ENCODE data around the gene LTC4S. TPM values are rescaled to one million over a fixed set of nuclear protein-coding genes. Genes with fewer than 3 reads are reported as not detected.

LTC4S gene
- polyA plus RNA-seq, 2 of the 4 experiments (the other 2 are of a cell fraction) = not detected

- Histone ChIP-seq H3K4me2 (peak overlapping the region; percentile 96), H3K9me3 (no peaks in the 10 kb centered on the region), H3K4me3 (no peak overlapping the region; the same call in 2 of the 3 replicates), H3K27ac (peak overlapping the region; percentile 95 to 98), H3K4me1 (peaks cover 50% of the 10 kb centered on the region)
- peak; percentile 96 for TF ChIP-seq ZSCAN20 (CRISPR knock-in tag; IDR thresholded peaks at IDR 0.05)
- peak; percentile 9; the same call in 1 of the 2 replicates for TF ChIP-seq JUNB (IDR thresholded peaks at IDR 0.05)
- TF ChIP-seq ZNF302 (CRISPR knock-in tag; IDR thresholded peaks at IDR 0.05) = peak; percentile 96
- peak; percentile 87 for TF ChIP-seq NFE2L2 (conservative IDR thresholded peaks at IDR 0.05; ENCODE audit: low read length)
- peak; percentile 97 for TF ChIP-seq TP53 (CRISPR knock-in tag; IDR thresholded peaks at IDR 0.05)
- peak; percentile 33; the same call in 1 of the 2 replicates for TF ChIP-seq RARB (CRISPR knock-in tag; IDR thresholded peaks at IDR 0.05)
- TF ChIP-seq RNF2 (IDR thresholded peaks at IDR 0.05; ENCODE audit: borderline replicate concordance, low read depth) = no peak
- TF ChIP-seq BCL3 (IDR thresholded peaks at IDR 0.05) = no peak
- TF ChIP-seq E2F6 (IDR thresholded peaks at IDR 0.05; ENCODE audit: borderline replicate concordance, low read depth) = peak; percentile 94
- no peak for TF ChIP-seq KDM5A (IDR thresholded peaks at IDR 0.05)
- TF ChIP-seq POLR2A (IDR thresholded peaks at IDR 0.05; ENCODE audit: low read length) = no peak
- peak; percentile 80 for TF ChIP-seq NPAS2 (CRISPR knock-in tag; IDR thresholded peaks at IDR 0.05; ENCODE audit: borderline replicate concordance)
- no peak for TF ChIP-seq HES2 (IDR thresholded peaks at IDR 0.05)
- TF ChIP-seq BHLHE40 (IDR thresholded peaks at IDR 0.05; ENCODE audit: low read depth, low read length) = no peak
- TF ChIP-seq FOXS1 (CRISPR knock-in tag; IDR thresholded peaks at IDR 0.05) = peak; percentile 95
- peak; percentile 97 for TF ChIP-seq MAFK (IDR thresholded peaks at IDR 0.05; ENCODE audit: partially characterized antibody)
- TF ChIP-seq HOXB5 (CRISPR knock-in tag; IDR thresholded peaks at IDR 0.05) = peak; percentile 95
- peak; percentile 95 for TF ChIP-seq EHF (CRISPR knock-in tag; IDR thresholded peaks at IDR 0.05)
- TF ChIP-seq HMGXB4 (CRISPR knock-in tag; IDR thresholded peaks at IDR 0.05; ENCODE audit: borderline replicate concordance) = peak; percentile 80; the same call in 1 of the 2 replicates
- no peak for TF ChIP-seq CBX2 (IDR thresholded peaks at IDR 0.05; ENCODE audit: borderline replicate concordance, low read depth)
- peak; percentile 99 for TF ChIP-seq ATOH8 (CRISPR knock-in tag; IDR thresholded peaks at IDR 0.05; ENCODE audit: low read depth)
- TF ChIP-seq HEYL (CRISPR knock-in tag; IDR thresholded peaks at IDR 0.05) = peak; percentile 96
- TF ChIP-seq FOSL2 (IDR thresholded peaks at IDR 0.05) = peak; percentile 1; the same call in 1 of the 2 replicates
- peak; percentile 69 for TF ChIP-seq FOSL2 (CRISPR knock-in tag; IDR thresholded peaks at IDR 0.05)
- peak; percentile 98 for TF ChIP-seq HOXB13 (CRISPR knock-in tag; IDR thresholded peaks at IDR 0.05; ENCODE audit: low read depth)
- TF ChIP-seq GATA3 (IDR thresholded peaks at IDR 0.05; ENCODE audit: borderline replicate concordance) = no peak
- TF ChIP-seq HOXA7 (CRISPR knock-in tag; IDR thresholded peaks at IDR 0.05) = peak; percentile 87; the same call in 1 of the 2 replicates
- TF ChIP-seq MAX (IDR thresholded peaks at IDR 0.05) = peak; percentile 99
- peak; percentile 64 for TF ChIP-seq USF2 (IDR thresholded peaks at IDR 0.05)
- TF ChIP-seq TFCP2L1 (CRISPR knock-in tag; IDR thresholded peaks at IDR 0.05) = peak; percentile 94
- peak; percentile 35 to 59; a peak in 4 of 5 replicates for TF ChIP-seq JUN (IDR thresholded peaks at IDR 0.05)
- peak; percentile 71; the same call in 1 of the 2 replicates for TF ChIP-seq MYC (IDR thresholded peaks at IDR 0.05; ENCODE audit: borderline replicate concordance, low read length)
- peak in 1 of 2 experiments; percentile 26; a peak in 2 of 5 replicates for TF ChIP-seq EP300 (IDR thresholded peaks at IDR 0.05)
- DNase-seq (ENCODE audit: low read depth in 1 of 2, low spot score in 1 of 2) = peak in 1 of 2 experiments; percentile 89
- no peak for FAIRE-seq
- 31% methylated on average over 9 of the region's 26 CpGs for WGBS (ENCODE audit: missing lambda C conversion rate)
- POLR2A ChIA-PET = interaction anchor here (0.9 to 2.3 kb wide), 8 partner anchors 8 to 196 kb away, joined by 4 to 20 read pairs (median 4); partner anchors contain the start of genes HNRNPH1 and MRNIP
- CTCF ChIA-PET = interaction anchor here (0.6 to 4.8 kb wide), 6 partner anchors 16 to 124 kb away, joined by 3 to 27 read pairs (median 6); no protein-coding TSS in a partner anchor
- peak; percentile 45 to 50 for ATAC-seq
Measured at GRCh38 chr5:179819296-179820126, 25.7 kb downstream of the LTC4S start.
